ENCODE data around the gene PCDH7. TPM values are rescaled to one million over a fixed set of nuclear protein-coding genes. Genes with fewer than 3 reads are reported as not detected.
A peak's percentile ranks its signal among the peaks of the same experiment; 100 is the strongest.

Gene PCDH7
- total RNA-seq, 2 experiments from 2014 or later = not detected

DNA sequence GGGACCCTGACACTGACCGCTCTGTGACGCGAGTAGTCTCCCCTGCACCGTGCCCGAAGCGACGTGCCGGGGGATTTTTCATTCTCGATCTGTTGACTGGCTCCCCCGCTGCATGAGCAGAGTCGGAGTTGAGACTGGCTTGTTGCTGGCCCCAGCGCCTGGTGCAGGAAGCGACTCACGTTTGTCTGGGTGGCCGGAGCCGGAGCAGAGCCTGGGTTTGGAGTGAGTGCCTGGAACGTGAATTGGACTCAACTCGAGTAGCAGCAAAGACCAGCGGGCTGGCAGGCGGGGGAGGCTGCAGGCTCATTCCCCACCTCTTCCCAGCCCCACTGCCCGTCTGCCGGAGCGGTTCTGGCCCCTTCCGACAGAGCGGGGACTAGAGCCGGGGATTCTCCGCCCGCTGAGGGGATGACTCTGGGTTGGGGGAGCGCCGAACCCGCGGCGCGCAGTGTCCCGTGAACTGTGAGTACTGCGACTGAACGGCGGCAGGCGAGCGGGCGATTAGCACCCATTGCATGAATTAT lies 554 bp downstream of the PCDH7 start:
- H3K27ac Mint-ChIP-seq = peak overlapping the region; percentile 64
- H3K27me3 Mint-ChIP-seq = peaks cover 56% of the 10 kb centered on the region
- no peak for DNase-seq
- POLR2A ChIA-PET = no interaction called here
- CTCF ChIA-PET = no interaction called here
- H3K4me3 Mint-ChIP-seq = peak overlapping the region; percentile 41
- H3K4me1 Mint-ChIP-seq = peaks cover 23% of the 10 kb centered on the region
- H3K36me3 Mint-ChIP-seq (ENCODE audit: low read depth) = peaks cover 6% of the 10 kb centered on the region
- no peaks in the 10 kb centered on the region for H3K9me3 Mint-ChIP-seq

DNA sequence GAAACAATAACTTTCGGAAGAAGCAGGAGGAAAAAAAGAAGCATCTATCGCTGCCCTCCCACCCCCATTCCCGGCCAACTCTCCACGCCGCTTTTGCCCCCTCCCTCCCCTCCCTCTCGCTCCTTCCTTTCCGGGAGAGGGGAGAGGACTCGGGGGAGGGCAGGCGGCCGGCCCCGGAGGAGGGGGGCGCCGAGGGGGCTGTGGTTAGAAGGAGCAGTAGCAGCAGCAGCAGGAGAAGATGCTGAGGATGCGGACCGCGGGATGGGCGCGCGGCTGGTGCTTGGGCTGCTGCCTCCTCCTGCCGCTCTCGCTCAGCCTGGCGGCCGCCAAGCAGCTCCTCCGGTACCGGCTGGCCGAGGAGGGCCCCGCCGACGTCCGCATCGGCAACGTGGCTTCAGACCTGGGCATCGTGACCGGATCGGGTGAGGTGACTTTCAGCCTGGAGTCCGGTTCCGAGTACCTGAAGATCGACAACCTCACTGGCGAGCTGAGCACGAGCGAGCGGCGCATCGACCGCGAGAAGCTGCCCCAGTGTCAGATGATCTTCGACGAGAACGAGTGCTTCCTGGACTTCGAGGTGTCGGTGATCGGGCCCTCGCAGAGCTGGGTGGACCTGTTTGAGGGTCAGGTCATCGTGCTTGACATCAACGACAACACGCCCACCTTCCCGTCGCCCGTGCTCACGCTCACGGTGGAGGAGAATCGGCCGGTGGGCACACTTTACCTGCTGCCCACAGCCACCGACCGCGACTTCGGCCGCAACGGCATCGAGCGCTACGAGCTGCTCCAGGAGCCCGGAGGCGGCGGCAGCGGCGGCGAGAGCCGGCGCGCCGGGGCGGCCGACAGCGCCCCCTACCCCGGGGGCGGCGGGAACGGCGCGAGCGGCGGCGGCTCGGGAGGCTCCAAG lies 1.3 kb downstream of the PCDH7 start:
- DNase-seq = no peak
- H3K27me3 Mint-ChIP-seq = peaks cover 51% of the 10 kb centered on the region
- CTCF ChIA-PET = no interaction called here

GRCh38 chr4:30722092-30722358 lies 1.9 kb downstream of the PCDH7 start:
- Mint-ChIP-seq H3K4me3 (no peak overlapping the region), H3K36me3 (ENCODE audit: low read depth) (peaks cover 6% of the 10 kb centered on the region), H3K27me3 (peaks cover 47% of the 10 kb centered on the region), H3K4me1 (peaks cover 18% of the 10 kb centered on the region), H3K27ac (no peak overlapping the region), H3K9me3 (no peaks in the 10 kb centered on the region)
- CTCF ChIA-PET = no interaction called here
- POLR2A ChIA-PET = no interaction called here
- no peak for DNase-seq

More for the DNA sequence above, 1.3 kb downstream of the PCDH7 start:
- POLR2A ChIA-PET = no interaction called here
- peaks cover 6% of the 10 kb centered on the region for H3K36me3 Mint-ChIP-seq (ENCODE audit: low read depth)
- H3K4me3 Mint-ChIP-seq = peak overlapping the region; percentile 41
- H3K9me3 Mint-ChIP-seq = no peaks in the 10 kb centered on the region
- peaks cover 20% of the 10 kb centered on the region for H3K4me1 Mint-ChIP-seq
- peak overlapping the region; percentile 64 for H3K27ac Mint-ChIP-seq

GRCh38 chr4:30722359-30723200 lies 2.4 kb downstream of the PCDH7 start:
- DNase-seq = no peak
- H3K27ac Mint-ChIP-seq = no peak overlapping the region
- H3K27me3 Mint-ChIP-seq = peaks cover 43% of the 10 kb centered on the region
- H3K9me3 Mint-ChIP-seq = no peaks in the 10 kb centered on the region
- no peak overlapping the region for H3K4me3 Mint-ChIP-seq
- ChIA-PET POLR2A (no interaction called here), CTCF (no interaction called here)
- H3K36me3 Mint-ChIP-seq (ENCODE audit: low read depth) = peaks cover 6% of the 10 kb centered on the region
- H3K4me1 Mint-ChIP-seq = peaks cover 14% of the 10 kb centered on the region

DNA sequence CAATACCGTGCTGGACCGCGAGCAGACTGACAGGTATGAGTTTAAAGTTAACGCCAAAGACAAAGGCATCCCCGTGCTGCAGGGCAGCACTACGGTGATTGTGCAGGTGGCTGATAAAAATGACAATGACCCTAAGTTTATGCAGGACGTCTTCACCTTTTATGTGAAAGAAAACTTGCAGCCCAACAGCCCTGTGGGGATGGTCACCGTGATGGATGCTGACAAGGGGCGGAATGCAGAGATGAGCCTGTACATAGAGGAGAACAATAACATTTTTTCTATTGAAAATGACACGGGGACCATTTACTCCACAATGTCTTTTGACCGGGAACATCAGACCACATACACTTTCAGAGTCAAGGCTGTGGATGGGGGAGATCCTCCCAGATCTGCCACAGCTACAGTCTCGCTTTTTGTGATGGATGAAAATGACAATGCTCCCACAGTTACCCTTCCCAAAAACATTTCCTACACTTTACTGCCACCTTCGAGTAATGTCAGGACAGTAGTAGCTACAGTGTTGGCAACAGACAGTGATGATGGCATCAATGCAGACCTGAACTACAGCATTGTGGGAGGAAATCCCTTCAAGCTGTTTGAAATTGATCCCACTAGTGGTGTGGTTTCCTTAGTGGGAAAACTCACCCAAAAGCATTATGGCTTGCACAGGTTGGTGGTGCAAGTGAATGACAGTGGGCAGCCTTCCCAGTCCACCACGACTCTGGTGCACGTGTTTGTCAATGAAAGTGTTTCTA lies 3.2 kb downstream of the PCDH7 start:
- DNase-seq = no peak
- Mint-ChIP-seq H3K4me3 (peak overlapping the region; percentile 7), H3K4me1 (peaks cover 11% of the 10 kb centered on the region), H3K36me3 (ENCODE audit: low read depth) (peaks cover 6% of the 10 kb centered on the region), H3K9me3 (no peaks in the 10 kb centered on the region), H3K27me3 (peaks cover 38% of the 10 kb centered on the region), H3K27ac (no peak overlapping the region)
- ChIA-PET CTCF (no interaction called here), POLR2A (no interaction called here)

DNA sequence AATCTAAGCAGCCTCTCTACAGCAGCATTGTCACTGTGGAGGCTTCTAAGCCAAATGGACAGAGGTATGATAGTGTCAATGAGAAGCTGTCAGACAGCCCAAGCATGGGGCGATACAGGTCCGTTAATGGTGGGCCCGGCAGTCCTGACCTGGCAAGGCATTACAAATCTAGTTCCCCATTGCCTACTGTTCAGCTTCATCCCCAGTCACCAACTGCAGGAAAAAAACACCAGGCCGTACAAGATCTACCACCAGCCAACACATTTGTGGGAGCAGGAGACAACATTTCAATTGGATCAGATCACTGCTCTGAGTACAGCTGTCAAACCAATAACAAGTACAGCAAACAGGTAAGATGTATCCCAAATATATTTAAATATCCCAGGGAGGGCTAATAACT lies 4.1 kb downstream of the PCDH7 start:
- CTCF ChIA-PET = no interaction called here
- no peak for DNase-seq
- POLR2A ChIA-PET = no interaction called here
- Mint-ChIP-seq H3K36me3 (ENCODE audit: low read depth) (peaks cover 1% of the 10 kb centered on the region), H3K9me3 (no peaks in the 10 kb centered on the region), H3K4me1 (peaks cover 8% of the 10 kb centered on the region), H3K4me3 (no peak overlapping the region), H3K27me3 (peaks cover 29% of the 10 kb centered on the region), H3K27ac (no peak overlapping the region)

DNA sequence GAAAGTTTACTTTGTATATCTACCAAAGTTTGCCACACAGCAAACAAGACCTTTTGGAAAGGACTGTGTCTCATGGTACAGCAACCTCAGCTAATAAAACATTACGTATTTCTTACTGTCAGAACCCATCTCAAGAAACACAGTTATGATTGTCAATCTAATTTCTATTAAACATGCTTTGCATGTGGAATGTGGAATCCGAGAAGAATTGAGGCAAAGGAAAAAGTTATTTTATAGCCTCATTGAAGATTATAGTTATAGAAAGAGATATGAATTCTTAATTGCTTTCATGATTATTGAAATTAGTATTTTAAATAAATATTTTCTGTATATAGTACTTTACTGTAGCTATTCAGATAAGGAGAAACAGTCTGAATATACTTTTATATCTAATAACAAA lies 5.4 kb downstream of the PCDH7 start:
- ChIA-PET CTCF (no interaction called here), POLR2A (no interaction called here)
- Mint-ChIP-seq H3K4me3 (no peak overlapping the region), H3K36me3 (ENCODE audit: low read depth) (peaks cover 1% of the 10 kb centered on the region), H3K27me3 (peaks cover 18% of the 10 kb centered on the region), H3K9me3 (no peaks in the 10 kb centered on the region), H3K27ac (no peak overlapping the region), H3K4me1 (peaks cover 4% of the 10 kb centered on the region)
- no peak for DNase-seq

GRCh38 chr4:30726090-30726675 lies 6.0 kb downstream of the PCDH7 start:
- Mint-ChIP-seq H3K27ac (no peak overlapping the region), H3K9me3 (no peaks in the 10 kb centered on the region), H3K4me3 (no peak overlapping the region), H3K36me3 (ENCODE audit: low read depth) (no peaks in the 10 kb centered on the region), H3K4me1 (no peaks in the 10 kb centered on the region), H3K27me3 (peaks cover 13% of the 10 kb centered on the region)
- ChIA-PET CTCF (no interaction called here), POLR2A (no interaction called here)
- DNase-seq = no peak

DNA sequence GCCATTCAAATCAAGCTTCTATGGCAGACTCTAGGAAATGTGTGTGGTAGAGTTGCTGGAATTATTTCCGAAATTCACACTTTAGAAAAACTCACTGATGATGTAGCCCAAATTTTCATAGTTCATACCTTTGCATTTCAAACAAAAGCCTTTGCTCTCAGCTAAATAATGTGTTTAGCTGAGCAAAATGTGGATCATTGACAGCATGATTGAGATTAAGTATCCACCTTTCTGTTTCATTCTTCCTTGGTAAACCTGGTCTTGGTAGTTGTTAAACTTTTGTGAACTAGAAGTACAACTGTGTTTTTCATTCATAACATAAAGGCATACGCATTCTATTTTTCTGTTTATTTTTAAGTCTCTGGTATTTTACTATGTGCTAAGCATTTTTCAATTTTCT lies 7.2 kb downstream of the PCDH7 start:
- no peak for DNase-seq
- CTCF ChIA-PET = no interaction called here
- Mint-ChIP-seq H3K27ac (no peak overlapping the region), H3K4me3 (no peak overlapping the region), H3K27me3 (peaks cover 12% of the 10 kb centered on the region), H3K4me1 (no peaks in the 10 kb centered on the region), H3K36me3 (ENCODE audit: low read depth) (no peaks in the 10 kb centered on the region), H3K9me3 (no peaks in the 10 kb centered on the region)
- POLR2A ChIA-PET = no interaction called here

DNA sequence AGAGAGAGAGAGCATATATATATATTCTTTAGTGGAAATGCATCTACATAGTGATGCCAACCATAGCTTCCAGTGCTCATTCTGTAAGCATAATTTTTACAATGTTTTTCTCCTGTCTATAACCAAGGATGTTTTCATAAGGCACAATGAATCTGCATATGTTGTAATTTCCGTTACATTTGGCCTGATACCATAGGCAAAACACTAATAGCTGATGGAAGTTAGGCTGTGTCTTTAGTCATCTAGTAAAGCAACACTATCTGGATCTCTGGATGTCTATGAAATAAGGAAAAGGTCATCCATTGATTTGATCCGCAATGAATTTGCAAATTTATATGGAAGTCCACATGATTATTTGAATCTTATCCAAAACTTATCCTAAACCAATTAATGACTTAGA lies 8.1 kb downstream of the PCDH7 start:
- peaks cover 4% of the 10 kb centered on the region for H3K27me3 Mint-ChIP-seq
- no peak for DNase-seq
- H3K27ac Mint-ChIP-seq = no peak overlapping the region
- no peak overlapping the region for H3K4me3 Mint-ChIP-seq
- H3K9me3 Mint-ChIP-seq = no peaks in the 10 kb centered on the region
- POLR2A ChIA-PET = no interaction called here
- H3K4me1 Mint-ChIP-seq = no peaks in the 10 kb centered on the region
- CTCF ChIA-PET = no interaction called here
- no peaks in the 10 kb centered on the region for H3K36me3 Mint-ChIP-seq (ENCODE audit: low read depth)

- H3K36me3 Mint-ChIP-seq (ENCODE audit: low read depth) = no peaks in the 10 kb centered on the region
- ChIA-PET CTCF (interaction anchor here (0.7 kb wide), 1 partner anchor 307 kb away, joined by 3 read pairs; no protein-coding TSS in a partner anchor), POLR2A (no interaction called here)
- DNase-seq = no peak
- H3K9me3 Mint-ChIP-seq = no peaks in the 10 kb centered on the region
- H3K4me1 Mint-ChIP-seq = no peaks in the 10 kb centered on the region
- H3K27me3 Mint-ChIP-seq = no peaks in the 10 kb centered on the region
- no peak overlapping the region for H3K27ac Mint-ChIP-seq
- no peak overlapping the region for H3K4me3 Mint-ChIP-seq
Measured at GRCh38 chr4:30743897-30744296, 23.7 kb downstream of the PCDH7 start.

GRCh38 chr4:30744386-30744785 lies 24.2 kb downstream of the PCDH7 start:
- H3K4me3 Mint-ChIP-seq = no peak overlapping the region
- no peak overlapping the region for H3K27ac Mint-ChIP-seq
- DNase-seq = no peak
- no peaks in the 10 kb centered on the region for H3K4me1 Mint-ChIP-seq
- ChIA-PET POLR2A (no interaction called here), CTCF (no interaction called here)
- H3K9me3 Mint-ChIP-seq = no peaks in the 10 kb centered on the region
- no peaks in the 10 kb centered on the region for H3K36me3 Mint-ChIP-seq (ENCODE audit: low read depth)
- H3K27me3 Mint-ChIP-seq = no peaks in the 10 kb centered on the region

Measured in activated CD4-positive, alpha-beta T cell treated with anti-CD3 and anti-CD28 coated beads, Interleukin-2, amount 10 ng/mL, durations not matched to agents 7 days and 5 days (primary cell).